PC-9 (cell line): Measurements from ENCODE around the gene CADM2. TPM values are rescaled to one million over a fixed set of nuclear protein-coding genes. Genes with fewer than 3 reads are reported as not detected.

Experiments
- BruUV-seq: library from RNA; stranded (reverse); fragments of 400-500 nt; replicated peaks from 2 replicates; lab custom pipeline; 2021; lab: Mats Ljungman, UMichigan
- CTCF ChIA-PET: fragments of 300-600 bp; sonication (Branson Sonifier 250); formaldehyde crosslinking; loops from one replicate; lab custom pipeline; 2022; ENCODE audit warnings: antibody characterized with exemption; lab: Charles Lee
- POLR2A ChIA-PET: fragments of 300-600 bp; sonication (Branson Sonifier 250); formaldehyde crosslinking; loops from one replicate; lab custom pipeline; 2022; ENCODE audit warnings: antibody characterized with exemption; ENCODE audit not compliant: unreplicated experiment; lab: Charles Lee
- DNase-seq, 2 experiments: peaks; one replicate each; pipeline versions ENCODE4 v3.0.0 to v3.0.0-alpha.2; 2015 to 2022; ENCODE audit warnings: mixed read lengths in 1 of 2
- H2AFZ ChIP-seq: fragments of 200-600 bp; sonication (generic); 2 replicates; pipeline ENCODE4 v1.8.1; 2017; ENCODE audit warnings: antibody characterized with exemption
- H3F3A ChIP-seq: fragments of 200-600 bp; sonication (generic); 2 replicates; pipeline ENCODE4 v1.8.1; 2017; ENCODE audit warnings: antibody characterized with exemption, mild to moderate bottlenecking, low read depth; ENCODE audit not compliant: insufficient read depth
- H3K27ac ChIP-seq: fragments of 200-600 bp; sonication (generic); 2 replicates; pipeline ENCODE4 v1.6.1; 2016; ENCODE audit warnings: mixed run types
- H3K27me3 ChIP-seq: fragments of 200-600 bp; sonication (generic); 2 replicates; pipeline ENCODE4 v1.6.1; 2016; ENCODE audit warnings: low read depth, mixed run types; ENCODE audit not compliant: insufficient read depth
- H3K36me3 ChIP-seq: fragments of 200-600 bp; sonication (generic); 2 replicates; pipeline ENCODE4 v1.6.1; 2016; ENCODE audit warnings: low read depth, mixed run types
- H3K4me1 ChIP-seq: fragments of 200-600 bp; sonication (generic); replicated peaks from 2 replicates; pipeline ENCODE4 v1.6.1; 2016; ENCODE audit warnings: mixed run types; ENCODE audit not compliant: insufficient read depth
- H3K4me2 ChIP-seq: fragments of 200-600 bp; sonication (generic); 2 replicates; pipeline ENCODE4 v1.6.1; 2017; ENCODE audit warnings: mixed run types
- H3K4me3 ChIP-seq: fragments of 200-600 bp; sonication (generic); 2 replicates; pipeline ENCODE4 v1.6.1; 2016; ENCODE audit warnings: mixed run types
- H3K79me2 ChIP-seq: fragments of 200-600 bp; sonication (generic); 2 replicates; pipeline ENCODE4 v1.6.1; 2017; ENCODE audit warnings: low read depth, mixed run types
- H3K9me2 ChIP-seq: fragments of 200-600 bp; sonication (generic); 2 replicates; pipeline ENCODE4 v1.8.1; 2017; ENCODE audit warnings: mild to moderate bottlenecking; ENCODE audit not compliant: insufficient read depth
- H3K9me3 ChIP-seq: fragments of 200-600 bp; sonication (generic); 2 replicates; pipeline ENCODE4 v1.8.1; 2016; ENCODE audit warnings: low read depth; ENCODE audit not compliant: insufficient read depth
- H4K20me1 ChIP-seq: fragments of 200-600 bp; sonication (generic); 2 replicates; pipeline ENCODE4 v1.8.1; 2017; ENCODE audit not compliant: insufficient read depth
- CTCF ChIP-seq: fragments of 200-600 bp; sonication (generic); conservative IDR thresholded peaks from 2 replicates; pipeline ENCODE4 v1.6.1; 2017; ENCODE audit warnings: mixed run types, antibody characterized with exemption, mild to moderate bottlenecking, moderate library complexity
- EZH2 ChIP-seq: fragments of 200-600 bp; sonication (generic); IDR thresholded peaks from 2 replicates; pipeline ENCODE4 v1.8.0; 2017; ENCODE audit warnings: antibody characterized with exemption, low read depth
- intact Hi-C: fragments of 100-400 bp; cut with micrococcal nuclease; formaldehyde crosslinking; loops from one replicate; pipeline ENCODE4 v1.10.0; 2022; ENCODE audit not compliant: unreplicated experiment
- total RNA-seq: library from RNA; stranded (reverse); gene quantifications from 2 replicates; pipeline ENCODE4 v1.2.3, GENCODE V29; 2021

Gene CADM2
- total RNA-seq, 1 experiment from 2014 or later: 0.59 TPM

GRCh38 chr3:85474241-85474640, 515.5 kb downstream of the CADM2 start:
- POLR2A ChIA-PET: no interaction called here
- CTCF ChIA-PET: no interaction called here

GRCh38 chr3:85475346-85475745, 516.6 kb downstream of the CADM2 start:
- TF ChIP-seq EZH2 (no peak), CTCF (no peak)

More at GRCh38 chr3:85474241-85474640, 515.5 kb downstream of the CADM2 start:
- intact Hi-C loops: no loop called here
- Histone ChIP-seq H3F3A (no peaks in the 10 kb centered on the region), H3K9me3 (no peaks in the 10 kb centered on the region), H3K4me1 (no peaks in the 10 kb centered on the region), H3K27me3 (no peaks in the 10 kb centered on the region), H3K4me3 (no peak overlapping the region), H3K36me3 (no peaks in the 10 kb centered on the region), H3K79me2 (no peaks in the 10 kb centered on the region), H3K27ac (no peak overlapping the region), H3K4me2 (no peak overlapping the region), H3K9me2 (no peaks in the 10 kb centered on the region), H4K20me1 (no peaks in the 10 kb centered on the region), H2AFZ (no peak overlapping the region)
- TF ChIP-seq EZH2: no peak
- TF ChIP-seq CTCF: no peak
- DNase-seq: no peak
- BruUV-seq: no TSS peak

GRCh38 chr3:85476891-85477495, 518.2 kb downstream of the CADM2 start:
- intact Hi-C loops: no loop called here
- POLR2A ChIA-PET: no interaction called here
- H3K36me3 ChIP-seq: no peaks in the 10 kb centered on the region
- H3K9me2 ChIP-seq: no peaks in the 10 kb centered on the region
- DNase-seq: no peak
- H2AFZ ChIP-seq: no peak overlapping the region
- no peak overlapping the region for H3K4me2 ChIP-seq
- H3K79me2 ChIP-seq: no peaks in the 10 kb centered on the region
- H3F3A ChIP-seq: no peaks in the 10 kb centered on the region
- no TSS peak for BruUV-seq
- H3K9me3 ChIP-seq: no peaks in the 10 kb centered on the region
- H3K27me3 ChIP-seq: no peaks in the 10 kb centered on the region
- CTCF ChIA-PET: no interaction called here
- no peaks in the 10 kb centered on the region for H3K4me1 ChIP-seq
- no peak overlapping the region for H3K4me3 ChIP-seq
- H4K20me1 ChIP-seq: no peaks in the 10 kb centered on the region
- H3K27ac ChIP-seq: no peak overlapping the region
- TF ChIP-seq CTCF: no peak
- TF ChIP-seq EZH2: no peak

More at GRCh38 chr3:85475346-85475745, 516.6 kb downstream of the CADM2 start:
- ChIA-PET CTCF (no interaction called here), POLR2A (no interaction called here)
- intact Hi-C loops: no loop called here
- BruUV-seq: no TSS peak
- H3K9me3 ChIP-seq: no peaks in the 10 kb centered on the region
- no peaks in the 10 kb centered on the region for H3K4me1 ChIP-seq
- no peaks in the 10 kb centered on the region for H3K27me3 ChIP-seq
- H3K4me3 ChIP-seq: no peak overlapping the region
- no peak overlapping the region for H3K27ac ChIP-seq
- no peak overlapping the region for H2AFZ ChIP-seq
- DNase-seq: no peak
- no peaks in the 10 kb centered on the region for H4K20me1 ChIP-seq
- H3K9me2 ChIP-seq: no peaks in the 10 kb centered on the region
- no peaks in the 10 kb centered on the region for H3F3A ChIP-seq
- H3K4me2 ChIP-seq: no peak overlapping the region
- no peaks in the 10 kb centered on the region for H3K79me2 ChIP-seq
- no peaks in the 10 kb centered on the region for H3K36me3 ChIP-seq
